HG02840 (cell line): ENCODE results near the gene SEC24B.
"Not testable (repeated sequence)": the region's sequence is repeated elsewhere in the genome, so short reads cannot be mapped to it uniquely, and the experiment has no call there.

ENCODE experiments used
- ATAC-seq: cut with Tn5 transposase; IDR thresholded peaks from one replicate; pipeline ENCODE4 v1.9.1; 2021; ENCODE audit warnings: mild to moderate bottlenecking, moderate library complexity, moderate number of reproducible peaks; ENCODE audit not compliant: unreplicated experiment, low FRiP score

The SEC24B gene

GRCh38 chr4:109574443-109574850 is 140.8 kb downstream of the SEC24B start:
- ATAC-seq, result no peak

GRCh38 chr4:109574931-109575804 is 141.6 kb downstream of the SEC24B start:
- ATAC-seq, result no peak

- ATAC-seq, result no peak
These were observed 142.8 kb downstream of the SEC24B start for GRCh38 chr4:109576462-109576861.

- ATAC-seq, result no peak
These were observed 145.2 kb downstream of the SEC24B start for GRCh38 chr4:109578846-109579245.

- not testable (repeated sequence) for ATAC-seq
These were observed 146.4 kb downstream of the SEC24B start for GRCh38 chr4:109579997-109580396.

GRCh38 chr4:109588176-109588575 is 154.6 kb downstream of the SEC24B start:
- peak; percentile 98 for ATAC-seq

GRCh38 chr4:109589119-109589518 is 155.5 kb downstream of the SEC24B start:
- ATAC-seq, result no peak

- ATAC-seq, result no peak
These were observed 156.0 kb downstream of the SEC24B start for GRCh38 chr4:109589605-109590004.
